A549 treated with DMSO at 1 μM for 4 hours (cell line): Measurements from ENCODE around the gene GLOD5. TPM values are rescaled to one million over a fixed set of nuclear protein-coding genes. Genes with fewer than 3 reads are reported as not detected.

Source experiments
- total RNA-seq: library from RNA; stranded (reverse); fragments of 200-300 nt; extraction: Qiagen RNA extraction; gene quantifications from 5 replicates; pipeline ENCODE4 v1.2.3, GENCODE V29; 2022; ENCODE audit warnings: low read depth

Gene GLOD5
- not detected in 5 replicates for total RNA-seq

GRCh38 chrX:48761674-48762471 lies at the start of gene GLOD5:
Gene GLOD5, plus strand, starts transcription at chrX:48761747. Its CDS starts 44 bp downstream, at chrX:48761791.

DNA sequence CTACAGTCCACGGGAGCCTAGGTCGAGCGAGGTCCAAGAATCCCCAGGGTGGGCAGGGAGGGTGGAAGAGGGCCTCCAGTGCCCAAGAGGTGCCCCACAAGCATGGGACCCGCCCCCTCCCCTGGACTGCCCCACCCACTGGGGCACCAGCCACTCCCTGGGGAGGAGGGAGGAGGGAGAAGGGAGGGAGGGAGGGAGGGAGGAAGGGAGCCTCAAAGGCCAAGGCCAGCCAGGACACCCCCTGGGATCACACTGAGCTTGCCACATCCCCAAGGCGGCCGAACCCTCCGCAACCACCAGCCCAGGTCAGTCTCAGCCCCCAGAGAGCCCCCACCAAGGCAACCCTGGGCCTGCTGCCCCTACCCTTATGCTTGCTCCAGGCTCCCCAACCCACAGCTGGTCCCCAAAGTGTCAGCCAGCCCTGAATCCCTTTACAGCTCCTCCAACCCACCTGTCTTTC lies 24.8 kb downstream of the GLOD5 start, which contains the start of gene GATA1:
GATA1 (plus strand) TSS at position 250 of the 460 bp plus-strand sequence. CDS start 4,520 bp downstream, outside the sequence.

GRCh38 chrX:48801280-48802088 lies 39.9 kb downstream of the GLOD5 start, which contains the start of gene HDAC6:
Gene HDAC6, plus strand, starts transcription at chrX:48802067. Its CDS starts 626 bp downstream, at chrX:48802693.

Other genes with a start within 250 kb of the GLOD5 start
- gene EBP, start 239.9 kb upstream of the GLOD5 start, total RNA-seq, result 138 to 148 TPM (median 144 TPM) in 5 replicates
- 10.6 to 11.8 TPM (median 10.7 TPM) in 5 replicates for gene TBC1D25, start 222.0 kb upstream of the GLOD5 start, total RNA-seq
- 293 to 598 TPM (median 332 TPM) in 5 replicates for gene RBM3, start 187.3 kb upstream of the GLOD5 start, total RNA-seq
- gene WDR13, start 164.3 kb upstream of the GLOD5 start, total RNA-seq, result 60.5 to 73.7 TPM (median 65.5 TPM) in 5 replicates
- gene WAS, start 77.9 kb upstream of the GLOD5 start, total RNA-seq, result 0.09 to 0.39 TPM (median 0.18 TPM) in 5 replicates
- 21.1 to 23.8 TPM (median 21.9 TPM) in 5 replicates for gene SUV39H1, start 65.0 kb upstream of the GLOD5 start, total RNA-seq
- gene GATA1, start 24.8 kb downstream of the GLOD5 start, total RNA-seq, result not detected in 5 replicates
- gene HDAC6, start 40.3 kb downstream of the GLOD5 start, total RNA-seq, result 25.5 to 31.5 TPM (median 30.2 TPM) in 5 replicates
- gene ERAS, start 64.8 kb downstream of the GLOD5 start, total RNA-seq, result 0.06 to 0.17 TPM (median 0.13 TPM) in 3 of 5 replicates, not detected in the others
- gene PCSK1N, start 73.9 kb downstream of the GLOD5 start, total RNA-seq, result 12.5 to 45.5 TPM (median 39.5 TPM) in 5 replicates
- 84.7 to 110 TPM (median 97.3 TPM) in 5 replicates for gene TIMM17B, start 136.0 kb downstream of the GLOD5 start, total RNA-seq
- gene PQBP1, start 136.2 kb downstream of the GLOD5 start, total RNA-seq, result 94.0 to 114 TPM (median 101 TPM) in 5 replicates
- gene SLC35A2, start 149.9 kb downstream of the GLOD5 start, total RNA-seq, result 57.8 to 68.9 TPM (median 66.8 TPM) in 5 replicates
- gene PIM2, start 157.3 kb downstream of the GLOD5 start, total RNA-seq, result 9.4 to 11.6 TPM (median 10.2 TPM) in 5 replicates
- gene OTUD5, start 195.9 kb downstream of the GLOD5 start, total RNA-seq, result 56.9 to 67.2 TPM (median 63.1 TPM) in 5 replicates
- gene KCND1, start 210.1 kb downstream of the GLOD5 start, total RNA-seq, result 1.2 to 1.6 TPM (median 1.3 TPM) in 5 replicates
- 15.1 to 24.5 TPM (median 22.6 TPM) in 5 replicates for gene GRIPAP1, start 240.5 kb downstream of the GLOD5 start, total RNA-seq